Stimulated activated CD8-positive, alpha-beta memory T cell treated with anti-CD3 and anti-CD28 coated beads, Interleukin-12 subunit alpha, Interleukin-12 subunit beta, amount 100 ng/mL, for 24 hours (primary cell): Measurements from ENCODE around the gene PAPPA2.
"Not testable (repeated sequence)": the region's sequence is repeated elsewhere in the genome, so short reads cannot be mapped to it uniquely, and the experiment has no call there.

Experiments used
- DNase-seq: peaks from one replicate; pipeline ENCODE4 v3.0.0-alpha.2; 2020; ENCODE audit errors: extremely low read depth

The PAPPA2 gene

GRCh38 chr1:176462674-176463378, at the start of gene PAPPA2:
Gene PAPPA2, plus strand, starts transcription at chr1:176463175. Its CDS starts 93,148 bp downstream, at chr1:176556323.
- no peak for DNase-seq

GRCh38 chr1:176416777-176417176, 46.2 kb upstream of the PAPPA2 start:
- no peak for DNase-seq

- not testable (repeated sequence) for DNase-seq
Observed at GRCh38 chr1:176419608-176420007, 43.4 kb upstream of the PAPPA2 start.

DNA sequence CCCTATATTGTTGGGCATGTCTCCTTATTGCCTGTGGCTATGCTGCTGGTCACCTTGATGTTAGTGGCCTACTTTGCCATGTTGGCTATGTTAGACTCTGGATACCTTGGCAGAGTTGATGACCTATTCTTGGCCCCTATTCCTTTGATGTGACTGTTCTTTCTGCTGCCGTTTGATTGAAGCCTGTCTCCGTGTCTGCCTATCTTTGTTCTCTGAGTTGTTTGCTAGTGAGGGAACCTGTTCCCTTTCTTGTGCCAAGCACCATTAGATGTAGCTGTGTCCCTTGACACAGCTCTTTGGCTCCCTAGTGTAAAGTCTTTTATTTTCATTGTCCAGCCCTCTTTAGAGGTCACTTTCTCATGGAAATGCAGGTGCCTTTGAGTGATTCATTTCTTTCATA, 28.7 kb upstream of the PAPPA2 start:
- no peak for DNase-seq

DNA sequence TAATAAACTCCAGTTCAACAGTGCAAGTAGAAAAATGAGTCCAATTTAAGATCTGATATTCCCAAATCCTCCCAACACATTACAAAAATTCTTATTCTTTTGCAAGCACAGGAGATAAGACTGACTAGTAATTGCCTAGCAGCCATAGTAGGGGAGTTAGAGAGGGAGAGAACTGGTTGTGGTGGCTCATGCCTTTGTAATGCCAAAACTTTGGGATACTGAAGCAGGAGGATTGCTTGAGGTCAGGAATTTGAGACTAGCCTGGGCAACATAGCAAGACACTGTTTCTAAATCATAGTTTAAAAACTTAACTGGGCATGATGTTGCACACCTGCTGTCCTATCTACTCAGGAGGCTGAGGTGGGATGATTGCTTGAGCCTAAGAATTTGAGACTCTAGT, 26.7 kb upstream of the PAPPA2 start:
- DNase-seq, result no peak

GRCh38 chr1:176440176-176440575, 22.8 kb upstream of the PAPPA2 start:
- DNase-seq, result no peak

DNA sequence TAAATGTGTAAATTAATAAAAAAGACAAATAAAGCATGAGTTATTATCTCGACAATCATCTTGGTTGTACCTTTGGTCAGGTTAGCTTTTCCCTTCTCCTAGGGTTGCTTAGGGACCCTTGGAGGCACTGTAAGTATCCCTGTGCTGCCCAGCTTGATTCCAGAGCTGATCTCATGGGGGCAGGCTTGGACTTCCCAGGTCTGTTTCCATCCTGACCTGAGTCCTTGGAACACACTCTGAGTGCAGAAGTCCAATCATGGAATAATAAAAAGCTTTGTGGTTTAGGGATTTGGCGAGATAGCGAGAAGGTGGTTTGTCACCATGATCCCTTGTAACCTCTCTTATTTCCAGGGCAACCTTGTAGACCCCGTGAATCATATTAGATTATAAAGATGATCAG, 18.7 kb upstream of the PAPPA2 start:
- DNase-seq, result no peak

DNA sequence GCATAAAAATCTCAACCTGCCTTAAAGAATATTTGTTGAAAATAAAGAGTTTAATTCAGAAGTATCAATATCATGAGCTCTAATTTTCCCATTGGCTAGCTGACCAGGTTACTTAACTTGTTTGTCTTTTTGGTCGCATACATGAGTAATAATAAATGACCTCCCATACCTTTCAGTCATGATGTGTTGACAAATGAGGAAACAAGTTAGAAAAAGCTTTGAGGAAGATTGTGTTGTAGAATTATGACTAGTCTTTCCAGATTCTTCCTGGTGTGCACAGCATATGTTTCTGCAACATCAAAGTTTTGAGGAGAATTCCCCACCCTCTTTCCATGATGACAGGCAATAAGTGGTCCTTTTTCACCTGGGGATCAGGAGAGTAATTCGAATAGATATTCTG, 17.6 kb upstream of the PAPPA2 start:
- no peak for DNase-seq

GRCh38 chr1:176448340-176448739, 14.6 kb upstream of the PAPPA2 start:
- no peak for DNase-seq

DNA sequence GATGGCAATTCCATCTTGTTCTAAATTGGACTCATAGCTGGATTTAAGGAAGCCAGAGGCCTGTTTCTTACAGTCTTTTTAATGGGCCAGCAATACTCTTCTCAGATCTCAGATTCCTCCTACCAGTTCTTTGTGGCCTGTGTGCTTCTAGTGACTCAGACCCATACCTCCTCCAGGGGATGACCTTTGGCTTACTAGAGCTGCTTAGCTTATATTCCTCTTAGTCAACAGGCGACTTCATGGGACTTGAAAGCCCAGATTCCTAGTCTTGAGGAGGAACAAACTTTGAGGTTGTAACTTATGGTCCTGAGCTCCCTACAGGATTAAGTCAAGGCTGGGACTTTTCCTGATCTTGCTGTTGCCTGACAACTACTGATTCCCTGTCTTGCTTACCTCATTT, 12.4 kb upstream of the PAPPA2 start:
- no peak for DNase-seq

GRCh38 chr1:176451741-176452140, 11.2 kb upstream of the PAPPA2 start:
- DNase-seq, result not testable (repeated sequence)

GRCh38 chr1:176456795-176457194, 6.2 kb upstream of the PAPPA2 start:
- no peak for DNase-seq

- DNase-seq, result no peak
Observed at GRCh38 chr1:176460544-176461336, 2.2 kb upstream of the PAPPA2 start.

- no peak for DNase-seq
Observed at GRCh38 chr1:176461576-176461975, 1.4 kb upstream of the PAPPA2 start.

DNA sequence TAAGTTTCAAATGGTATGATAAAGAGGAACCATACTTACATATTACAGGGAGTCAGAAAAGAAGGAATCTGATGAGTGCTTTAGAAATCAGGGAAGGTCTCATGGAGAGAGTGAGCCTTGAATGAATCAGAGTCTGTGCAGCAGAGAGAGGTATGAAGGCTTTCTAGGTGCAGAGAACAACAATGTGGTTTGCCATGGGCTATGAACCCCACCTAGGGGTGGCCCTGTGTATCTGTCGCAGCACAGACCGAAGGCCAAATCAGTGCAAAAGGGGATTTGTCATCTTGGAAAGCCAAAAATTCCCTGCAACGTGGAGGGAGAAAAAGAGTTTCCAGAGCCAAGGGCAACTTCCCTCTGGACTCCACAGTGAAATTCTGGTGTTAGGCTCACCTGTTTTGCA, 3.5 kb downstream of the PAPPA2 start:
- DNase-seq, result no peak

DNA sequence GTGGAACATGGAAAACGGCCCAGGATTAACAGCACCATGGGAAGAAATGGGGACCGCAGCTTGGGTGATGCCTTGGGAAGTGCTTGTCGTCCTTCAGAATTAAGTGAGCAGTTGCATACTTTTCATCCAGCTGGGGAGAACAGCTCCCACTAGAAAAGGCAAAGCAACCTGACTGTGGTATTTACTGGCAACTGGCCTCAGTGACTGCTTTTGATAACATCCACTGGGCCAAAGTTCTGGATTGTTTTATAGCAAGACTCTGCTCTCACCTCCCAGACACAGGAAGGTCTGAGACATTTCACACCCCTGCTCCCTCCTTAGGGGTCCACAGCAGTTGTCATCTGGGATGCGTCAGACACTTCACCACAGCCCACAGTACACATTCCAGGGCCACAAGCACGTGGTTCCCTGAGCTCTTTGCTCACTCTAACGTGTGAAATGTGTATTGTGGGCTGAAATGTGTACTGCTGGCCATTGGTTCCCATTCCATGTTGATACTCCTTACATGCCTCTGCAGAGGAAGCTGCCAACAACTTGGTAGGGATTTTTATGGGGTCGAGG, 6.6 kb downstream of the PAPPA2 start:
- DNase-seq, result no peak

DNA sequence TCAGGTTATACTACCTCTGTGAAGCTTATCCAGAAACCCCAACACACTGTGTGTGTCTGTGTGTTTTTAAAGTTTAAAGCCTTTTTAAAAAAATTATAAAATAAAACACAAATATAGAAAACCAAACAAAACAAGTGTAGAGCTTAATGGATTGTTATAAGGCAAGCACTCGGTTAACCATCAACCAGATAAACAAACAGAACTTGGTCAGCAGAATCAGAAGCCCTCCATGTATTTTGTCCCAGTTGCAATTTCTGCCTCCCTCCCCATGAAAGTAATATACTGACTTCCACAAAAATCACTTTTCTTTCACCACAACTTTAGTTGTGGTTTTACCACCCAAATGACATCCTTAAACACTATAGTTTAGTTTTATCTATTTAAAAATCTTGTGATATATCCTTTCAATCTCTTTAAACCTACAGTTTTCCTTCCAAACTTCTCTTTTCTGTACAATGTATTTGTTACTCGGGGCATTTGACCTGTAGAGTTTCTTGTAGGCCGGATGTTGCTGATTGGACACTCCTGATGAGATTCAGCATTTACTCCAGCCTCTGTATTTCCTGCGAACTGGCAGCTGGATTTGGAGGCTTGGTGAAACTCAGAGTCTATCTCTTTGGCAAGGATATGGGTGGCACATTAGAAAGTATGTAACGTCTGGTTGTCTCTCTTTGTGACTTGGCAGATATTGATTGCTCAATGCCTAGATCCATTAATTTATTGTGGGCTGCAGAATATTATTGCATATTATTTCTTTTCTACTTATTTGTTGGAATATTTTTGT, 8.6 kb downstream of the PAPPA2 start:
- no peak for DNase-seq

GRCh38 chr1:176479971-176480370, 17.0 kb downstream of the PAPPA2 start:
- no peak for DNase-seq

- no peak for DNase-seq
Observed at GRCh38 chr1:176480750-176481149, 17.8 kb downstream of the PAPPA2 start.

DNA sequence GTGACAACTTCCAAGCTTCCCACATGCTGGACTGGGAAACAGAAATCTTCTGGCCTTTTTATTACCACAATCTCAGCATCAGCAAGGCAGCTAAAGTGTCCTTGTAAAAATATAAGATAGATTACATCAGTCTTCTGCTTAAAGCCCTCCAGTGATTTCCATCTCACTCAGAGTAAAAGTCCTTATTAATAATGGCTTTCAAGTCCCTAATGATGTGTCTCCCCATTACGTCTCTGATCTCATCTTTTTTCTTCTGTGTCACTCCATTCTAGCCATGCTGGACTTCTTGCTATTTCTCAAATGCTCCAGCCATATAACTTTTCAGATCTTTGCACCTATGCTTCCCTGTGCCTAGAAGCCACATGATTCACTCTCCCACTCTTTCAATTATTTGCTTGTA, 22.1 kb downstream of the PAPPA2 start:
- DNase-seq, result no peak

- no peak for DNase-seq
Observed at GRCh38 chr1:176494436-176494835, 31.5 kb downstream of the PAPPA2 start.

- DNase-seq, result no peak
Observed at GRCh38 chr1:176499671-176500070, 36.7 kb downstream of the PAPPA2 start.
